NCI-H187 (cell line): Measurements from ENCODE around the gene SKAP2.

Experiments used
- DNase-seq, 2 experiments: peaks; one replicate each; lab custom pipeline; 2025; lab: John Stamatoyannopoulos, UW

The SKAP2 gene

GRCh38 chr7:26664274-26664673 lies 200.1 kb downstream of the SKAP2 start:
- DNase-seq, result peak in 1 of 2 experiments; percentile 2

- no peak for DNase-seq
Observed at GRCh38 chr7:26663874-26664273, 200.5 kb downstream of the SKAP2 start.

- DNase-seq, result no peak
Observed at GRCh38 chr7:26662646-26663045, 201.7 kb downstream of the SKAP2 start.

GRCh38 chr7:26659121-26659520 lies 205.3 kb downstream of the SKAP2 start:
- DNase-seq, result no peak

GRCh38 chr7:26658389-26659084 lies 205.9 kb downstream of the SKAP2 start:
- DNase-seq, result peak in 1 of 2 experiments; percentile 11

- DNase-seq, result peak; percentile 48 to 56
Observed at GRCh38 chr7:26657686-26658388, 206.6 kb downstream of the SKAP2 start.

- no peak for DNase-seq
Observed at GRCh38 chr7:26657206-26657641, 207.2 kb downstream of the SKAP2 start.

- DNase-seq, result no peak
Observed at GRCh38 chr7:26656735-26657134, 207.7 kb downstream of the SKAP2 start.

GRCh38 chr7:26655781-26656180 lies 208.6 kb downstream of the SKAP2 start:
- peak in 1 of 2 experiments; percentile 5 for DNase-seq

- DNase-seq, result peak in 1 of 2 experiments; percentile 1
Observed at GRCh38 chr7:26653430-26654399, 210.7 kb downstream of the SKAP2 start.

GRCh38 chr7:26652401-26653100 lies 211.8 kb downstream of the SKAP2 start:
- no peak for DNase-seq

GRCh38 chr7:26650103-26650502 lies 214.3 kb downstream of the SKAP2 start:
- no peak for DNase-seq

GRCh38 chr7:26649388-26649787 lies 215.0 kb downstream of the SKAP2 start:
- DNase-seq, result no peak

- DNase-seq, result no peak
Observed at GRCh38 chr7:26648554-26648953, 215.8 kb downstream of the SKAP2 start.

- DNase-seq, result no peak
Observed at GRCh38 chr7:26646336-26647048, 217.9 kb downstream of the SKAP2 start.

- DNase-seq, result no peak
Observed at GRCh38 chr7:26645121-26645520, 219.3 kb downstream of the SKAP2 start.

- DNase-seq, result no peak
Observed at GRCh38 chr7:26642416-26642815, 222.0 kb downstream of the SKAP2 start.

GRCh38 chr7:26639695-26640094 lies 224.7 kb downstream of the SKAP2 start:
- DNase-seq, result no peak

GRCh38 chr7:26639111-26639510 lies 225.3 kb downstream of the SKAP2 start:
- DNase-seq, result no peak

- DNase-seq, result no peak
Observed at GRCh38 chr7:26638140-26638539, 226.2 kb downstream of the SKAP2 start.

GRCh38 chr7:26637610-26638009 lies 226.8 kb downstream of the SKAP2 start:
- DNase-seq, result no peak
